Measurements from ENCODE around the gene TMPO. TPM values are rescaled to one million over a fixed set of nuclear protein-coding genes. Genes with fewer than 3 reads are reported as not detected.

TMPO gene
- total RNA-seq, 1 experiment from 2014 or later = 176 TPM

DNA sequence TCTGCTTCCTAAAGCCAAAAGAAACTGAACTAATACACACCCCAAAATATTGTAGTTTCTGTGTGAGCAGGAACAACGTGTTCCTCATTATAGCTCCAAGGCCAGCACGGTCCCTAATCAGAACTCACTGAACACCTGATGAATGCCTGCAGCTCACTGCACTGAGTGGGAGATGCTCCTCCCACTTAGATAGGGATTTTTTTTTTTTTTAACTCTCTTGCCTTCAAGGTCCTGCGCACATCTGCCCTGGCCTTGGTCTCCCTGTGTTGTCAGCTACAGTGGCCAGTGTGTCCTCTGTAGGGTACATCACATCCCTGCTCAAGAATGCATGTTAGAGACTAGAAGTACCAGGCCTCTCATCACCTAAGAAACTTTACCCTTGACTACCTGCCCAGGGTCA lies 44.3 kb upstream of the TMPO start:
- CTCF ChIA-PET = no interaction called here

DNA sequence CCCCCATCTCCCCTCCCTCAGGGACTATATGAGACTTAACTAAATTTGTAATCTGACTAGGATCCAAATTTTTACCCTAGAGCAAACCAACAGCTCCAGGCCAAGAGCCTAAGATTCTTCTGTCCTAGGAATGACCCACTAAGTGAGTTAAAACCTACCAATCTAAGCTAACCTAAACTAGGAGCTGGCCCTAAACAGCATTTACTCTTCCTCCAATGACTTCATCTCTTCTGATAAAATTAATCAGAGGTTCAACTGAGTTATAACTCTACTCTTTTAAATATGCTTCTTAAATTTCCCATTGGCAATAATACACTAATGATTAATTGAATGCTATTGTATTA lies 39.9 kb upstream of the TMPO start:
- Mint-ChIP-seq H3K4me1 (no peaks in the 10 kb centered on the region), H3K27ac (no peak overlapping the region), H3K36me3 (no peaks in the 10 kb centered on the region), H3K27me3 (ENCODE audit: low read depth) (no peaks in the 10 kb centered on the region), H3K9me3 (peaks cover 4% of the 10 kb centered on the region; the same call in 1 of the 2 replicates), H3K4me3 (no peak overlapping the region)
- ChIA-PET CTCF (interaction anchor here (0.7 kb wide), 1 partner anchor 8 kb away, joined by 3 read pairs; no protein-coding TSS in a partner anchor), POLR2A (interaction anchor here (2.3 kb wide), 1 partner anchor 40 kb away, joined by 6 read pairs; the partner anchor contains the start of gene TMPO)
- DNase-seq (ENCODE audit: low spot score) (no peak), ATAC-seq (no peak)
- TF ChIP-seq ZNF671 (CRISPR knock-in tag; IDR thresholded peaks at IDR 0.05) (no peak), NR1H2 (CRISPR knock-in tag; IDR thresholded peaks at IDR 0.05) (no peak), IRF2 (CRISPR knock-in tag; IDR thresholded peaks at IDR 0.05; ENCODE audit: borderline replicate concordance, low read depth) (no peak), ZNF121 (CRISPR knock-in tag; IDR thresholded peaks at IDR 0.05) (no peak), ATF1 (CRISPR knock-in tag; IDR thresholded peaks at IDR 0.05) (no peak), NR2C2 (CRISPR knock-in tag; IDR thresholded peaks at IDR 0.05) (no peak)
- TF ChIP-seq, protein P1, sequence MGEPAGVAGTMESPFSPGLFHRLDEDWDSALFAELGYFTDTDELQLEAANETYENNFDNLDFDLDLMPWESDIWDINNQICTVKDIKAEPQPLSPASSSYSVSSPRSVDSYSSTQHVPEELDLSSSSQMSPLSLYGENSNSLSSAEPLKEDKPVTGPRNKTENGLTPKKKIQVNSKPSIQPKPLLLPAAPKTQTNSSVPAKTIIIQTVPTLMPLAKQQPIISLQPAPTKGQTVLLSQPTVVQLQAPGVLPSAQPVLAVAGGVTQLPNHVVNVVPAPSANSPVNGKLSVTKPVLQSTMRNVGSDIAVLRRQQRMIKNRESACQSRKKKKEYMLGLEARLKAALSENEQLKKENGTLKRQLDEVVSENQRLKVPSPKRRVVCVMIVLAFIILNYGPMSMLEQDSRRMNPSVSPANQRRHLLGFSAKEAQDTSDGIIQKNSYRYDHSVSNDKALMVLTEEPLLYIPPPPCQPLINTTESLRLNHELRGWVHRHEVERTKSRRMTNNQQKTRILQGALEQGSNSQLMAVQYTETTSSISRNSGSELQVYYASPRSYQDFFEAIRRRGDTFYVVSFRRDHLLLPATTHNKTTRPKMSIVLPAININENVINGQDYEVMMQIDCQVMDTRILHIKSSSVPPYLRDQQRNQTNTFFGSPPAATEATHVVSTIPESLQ (CRISPR knock-in tag; IDR thresholded peaks at IDR 0.05) = no peak
- TF ChIP-seq, protein P2, sequence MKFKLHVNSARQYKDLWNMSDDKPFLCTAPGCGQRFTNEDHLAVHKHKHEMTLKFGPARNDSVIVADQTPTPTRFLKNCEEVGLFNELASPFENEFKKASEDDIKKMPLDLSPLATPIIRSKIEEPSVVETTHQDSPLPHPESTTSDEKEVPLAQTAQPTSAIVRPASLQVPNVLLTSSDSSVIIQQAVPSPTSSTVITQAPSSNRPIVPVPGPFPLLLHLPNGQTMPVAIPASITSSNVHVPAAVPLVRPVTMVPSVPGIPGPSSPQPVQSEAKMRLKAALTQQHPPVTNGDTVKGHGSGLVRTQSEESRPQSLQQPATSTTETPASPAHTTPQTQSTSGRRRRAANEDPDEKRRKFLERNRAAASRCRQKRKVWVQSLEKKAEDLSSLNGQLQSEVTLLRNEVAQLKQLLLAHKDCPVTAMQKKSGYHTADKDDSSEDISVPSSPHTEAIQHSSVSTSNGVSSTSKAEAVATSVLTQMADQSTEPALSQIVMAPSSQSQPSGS (CRISPR knock-in tag; IDR thresholded peaks at IDR 0.05; ENCODE audit: borderline replicate concordance, low read depth) = no peak
- TF ChIP-seq, protein P3, sequence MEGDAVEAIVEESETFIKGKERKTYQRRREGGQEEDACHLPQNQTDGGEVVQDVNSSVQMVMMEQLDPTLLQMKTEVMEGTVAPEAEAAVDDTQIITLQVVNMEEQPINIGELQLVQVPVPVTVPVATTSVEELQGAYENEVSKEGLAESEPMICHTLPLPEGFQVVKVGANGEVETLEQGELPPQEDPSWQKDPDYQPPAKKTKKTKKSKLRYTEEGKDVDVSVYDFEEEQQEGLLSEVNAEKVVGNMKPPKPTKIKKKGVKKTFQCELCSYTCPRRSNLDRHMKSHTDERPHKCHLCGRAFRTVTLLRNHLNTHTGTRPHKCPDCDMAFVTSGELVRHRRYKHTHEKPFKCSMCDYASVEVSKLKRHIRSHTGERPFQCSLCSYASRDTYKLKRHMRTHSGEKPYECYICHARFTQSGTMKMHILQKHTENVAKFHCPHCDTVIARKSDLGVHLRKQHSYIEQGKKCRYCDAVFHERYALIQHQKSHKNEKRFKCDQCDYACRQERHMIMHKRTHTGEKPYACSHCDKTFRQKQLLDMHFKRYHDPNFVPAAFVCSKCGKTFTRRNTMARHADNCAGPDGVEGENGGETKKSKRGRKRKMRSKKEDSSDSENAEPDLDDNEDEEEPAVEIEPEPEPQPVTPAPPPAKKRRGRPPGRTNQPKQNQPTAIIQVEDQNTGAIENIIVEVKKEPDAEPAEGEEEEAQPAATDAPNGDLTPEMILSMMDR (IDR thresholded peaks at IDR 0.05) = no peak
- TF ChIP-seq, protein P4, sequence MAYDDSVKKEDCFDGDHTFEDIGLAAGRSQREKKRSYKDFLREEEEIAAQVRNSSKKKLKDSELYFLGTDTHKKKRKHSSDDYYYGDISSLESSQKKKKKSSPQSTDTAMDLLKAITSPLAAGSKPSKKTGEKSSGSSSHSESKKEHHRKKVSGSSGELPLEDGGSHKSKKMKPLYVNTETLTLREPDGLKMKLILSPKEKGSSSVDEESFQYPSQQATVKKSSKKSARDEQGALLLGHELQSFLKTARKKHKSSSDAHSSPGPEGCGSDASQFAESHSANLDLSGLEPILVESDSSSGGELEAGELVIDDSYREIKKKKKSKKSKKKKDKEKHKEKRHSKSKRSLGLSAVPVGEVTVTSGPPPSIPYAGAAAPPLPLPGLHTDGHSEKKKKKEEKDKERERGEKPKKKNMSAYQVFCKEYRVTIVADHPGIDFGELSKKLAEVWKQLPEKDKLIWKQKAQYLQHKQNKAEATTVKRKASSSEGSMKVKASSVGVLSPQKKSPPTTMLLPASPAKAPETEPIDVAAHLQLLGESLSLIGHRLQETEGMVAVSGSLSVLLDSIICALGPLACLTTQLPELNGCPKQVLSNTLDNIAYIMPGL (CRISPR knock-in tag; IDR thresholded peaks at IDR 0.05) = no peak

More for the DNA sequence above, 44.3 kb upstream of the TMPO start:
- Mint-ChIP-seq H3K9me3 (no peaks in the 10 kb centered on the region), H3K36me3 (no peaks in the 10 kb centered on the region), H3K4me1 (no peaks in the 10 kb centered on the region), H3K4me3 (no peak overlapping the region), H3K27me3 (ENCODE audit: low read depth) (no peaks in the 10 kb centered on the region), H3K27ac (no peak overlapping the region)
- ATAC-seq (no peak), DNase-seq (ENCODE audit: low spot score) (no peak)
- no peak for TF ChIP-seq HMGA2 (CRISPR knock-in tag; IDR thresholded peaks at IDR 0.05)
- TF ChIP-seq, protein P5, sequence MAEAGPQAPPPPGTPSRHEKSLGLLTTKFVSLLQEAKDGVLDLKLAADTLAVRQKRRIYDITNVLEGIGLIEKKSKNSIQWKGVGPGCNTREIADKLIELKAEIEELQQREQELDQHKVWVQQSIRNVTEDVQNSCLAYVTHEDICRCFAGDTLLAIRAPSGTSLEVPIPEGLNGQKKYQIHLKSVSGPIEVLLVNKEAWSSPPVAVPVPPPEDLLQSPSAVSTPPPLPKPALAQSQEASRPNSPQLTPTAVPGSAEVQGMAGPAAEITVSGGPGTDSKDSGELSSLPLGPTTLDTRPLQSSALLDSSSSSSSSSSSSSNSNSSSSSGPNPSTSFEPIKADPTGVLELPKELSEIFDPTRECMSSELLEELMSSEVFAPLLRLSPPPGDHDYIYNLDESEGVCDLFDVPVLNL (CRISPR knock-in tag; IDR thresholded peaks at IDR 0.05; ENCODE audit: borderline replicate concordance, low read depth) = no peak
- TF ChIP-seq ZNF423 (CRISPR knock-in tag; IDR thresholded peaks at IDR 0.05) = no peak
- no peak for TF ChIP-seq NR3C1 (CRISPR knock-in tag; conservative IDR thresholded peaks at IDR 0.05; ENCODE audit: low read depth)
- TF ChIP-seq ATF1 (CRISPR knock-in tag; IDR thresholded peaks at IDR 0.05) = no peak
- TF ChIP-seq, protein P6, sequence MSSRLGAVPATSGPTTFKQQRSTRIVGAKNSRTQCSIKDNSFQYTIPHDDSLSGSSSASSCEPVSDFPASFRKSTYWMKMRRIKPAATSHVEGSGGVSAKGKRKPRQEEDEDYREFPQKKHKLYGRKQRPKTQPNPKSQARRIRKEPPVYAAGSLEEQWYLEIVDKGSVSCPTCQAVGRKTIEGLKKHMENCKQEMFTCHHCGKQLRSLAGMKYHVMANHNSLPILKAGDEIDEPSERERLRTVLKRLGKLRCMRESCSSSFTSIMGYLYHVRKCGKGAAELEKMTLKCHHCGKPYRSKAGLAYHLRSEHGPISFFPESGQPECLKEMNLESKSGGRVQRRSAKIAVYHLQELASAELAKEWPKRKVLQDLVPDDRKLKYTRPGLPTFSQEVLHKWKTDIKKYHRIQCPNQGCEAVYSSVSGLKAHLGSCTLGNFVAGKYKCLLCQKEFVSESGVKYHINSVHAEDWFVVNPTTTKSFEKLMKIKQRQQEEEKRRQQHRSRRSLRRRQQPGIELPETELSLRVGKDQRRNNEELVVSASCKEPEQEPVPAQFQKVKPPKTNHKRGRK (CRISPR knock-in tag; IDR thresholded peaks at IDR 0.05; ENCODE audit: borderline replicate concordance) = no peak
- TF ChIP-seq, protein P7, sequence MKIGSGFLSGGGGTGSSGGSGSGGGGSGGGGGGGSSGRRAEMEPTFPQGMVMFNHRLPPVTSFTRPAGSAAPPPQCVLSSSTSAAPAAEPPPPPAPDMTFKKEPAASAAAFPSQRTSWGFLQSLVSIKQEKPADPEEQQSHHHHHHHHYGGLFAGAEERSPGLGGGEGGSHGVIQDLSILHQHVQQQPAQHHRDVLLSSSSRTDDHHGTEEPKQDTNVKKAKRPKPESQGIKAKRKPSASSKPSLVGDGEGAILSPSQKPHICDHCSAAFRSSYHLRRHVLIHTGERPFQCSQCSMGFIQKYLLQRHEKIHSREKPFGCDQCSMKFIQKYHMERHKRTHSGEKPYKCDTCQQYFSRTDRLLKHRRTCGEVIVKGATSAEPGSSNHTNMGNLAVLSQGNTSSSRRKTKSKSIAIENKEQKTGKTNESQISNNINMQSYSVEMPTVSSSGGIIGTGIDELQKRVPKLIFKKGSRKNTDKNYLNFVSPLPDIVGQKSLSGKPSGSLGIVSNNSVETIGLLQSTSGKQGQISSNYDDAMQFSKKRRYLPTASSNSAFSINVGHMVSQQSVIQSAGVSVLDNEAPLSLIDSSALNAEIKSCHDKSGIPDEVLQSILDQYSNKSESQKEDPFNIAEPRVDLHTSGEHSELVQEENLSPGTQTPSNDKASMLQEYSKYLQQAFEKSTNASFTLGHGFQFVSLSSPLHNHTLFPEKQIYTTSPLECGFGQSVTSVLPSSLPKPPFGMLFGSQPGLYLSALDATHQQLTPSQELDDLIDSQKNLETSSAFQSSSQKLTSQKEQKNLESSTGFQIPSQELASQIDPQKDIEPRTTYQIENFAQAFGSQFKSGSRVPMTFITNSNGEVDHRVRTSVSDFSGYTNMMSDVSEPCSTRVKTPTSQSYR (CRISPR knock-in tag; IDR thresholded peaks at IDR 0.05) = no peak
- TF ChIP-seq NFE2L1 (CRISPR knock-in tag; IDR thresholded peaks at IDR 0.05) = no peak
- TF ChIP-seq, protein P8, sequence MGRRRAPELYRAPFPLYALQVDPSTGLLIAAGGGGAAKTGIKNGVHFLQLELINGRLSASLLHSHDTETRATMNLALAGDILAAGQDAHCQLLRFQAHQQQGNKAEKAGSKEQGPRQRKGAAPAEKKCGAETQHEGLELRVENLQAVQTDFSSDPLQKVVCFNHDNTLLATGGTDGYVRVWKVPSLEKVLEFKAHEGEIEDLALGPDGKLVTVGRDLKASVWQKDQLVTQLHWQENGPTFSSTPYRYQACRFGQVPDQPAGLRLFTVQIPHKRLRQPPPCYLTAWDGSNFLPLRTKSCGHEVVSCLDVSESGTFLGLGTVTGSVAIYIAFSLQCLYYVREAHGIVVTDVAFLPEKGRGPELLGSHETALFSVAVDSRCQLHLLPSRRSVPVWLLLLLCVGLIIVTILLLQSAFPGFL (CRISPR knock-in tag; IDR thresholded peaks at IDR 0.05; ENCODE audit: borderline replicate concordance) = no peak
- TF ChIP-seq, protein P9, sequence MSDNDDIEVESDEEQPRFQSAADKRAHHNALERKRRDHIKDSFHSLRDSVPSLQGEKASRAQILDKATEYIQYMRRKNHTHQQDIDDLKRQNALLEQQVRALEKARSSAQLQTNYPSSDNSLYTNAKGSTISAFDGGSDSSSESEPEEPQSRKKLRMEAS (CRISPR knock-in tag; IDR thresholded peaks at IDR 0.05) = no peak
- no peak for TF ChIP-seq CREM (CRISPR knock-in tag; IDR thresholded peaks at IDR 0.05)
- no peak for TF ChIP-seq ZNF263 (CRISPR knock-in tag; IDR thresholded peaks at IDR 0.05; ENCODE audit: low read depth)
- no peak for TF ChIP-seq GABPB1 (CRISPR knock-in tag; IDR thresholded peaks at IDR 0.05)
- POLR2A ChIA-PET = interaction anchor here (0.5 kb wide), 1 partner anchor 119 kb away, joined by 10 read pairs; no protein-coding TSS in a partner anchor

Data from WTC11 (cell line).